ENCODE measurements around the gene SATB2.

Gene SATB2

GRCh38 chr2:199458009-199458805 is 468 bp upstream of the SATB2 start:
- TF ChIP-seq, protein P1, sequence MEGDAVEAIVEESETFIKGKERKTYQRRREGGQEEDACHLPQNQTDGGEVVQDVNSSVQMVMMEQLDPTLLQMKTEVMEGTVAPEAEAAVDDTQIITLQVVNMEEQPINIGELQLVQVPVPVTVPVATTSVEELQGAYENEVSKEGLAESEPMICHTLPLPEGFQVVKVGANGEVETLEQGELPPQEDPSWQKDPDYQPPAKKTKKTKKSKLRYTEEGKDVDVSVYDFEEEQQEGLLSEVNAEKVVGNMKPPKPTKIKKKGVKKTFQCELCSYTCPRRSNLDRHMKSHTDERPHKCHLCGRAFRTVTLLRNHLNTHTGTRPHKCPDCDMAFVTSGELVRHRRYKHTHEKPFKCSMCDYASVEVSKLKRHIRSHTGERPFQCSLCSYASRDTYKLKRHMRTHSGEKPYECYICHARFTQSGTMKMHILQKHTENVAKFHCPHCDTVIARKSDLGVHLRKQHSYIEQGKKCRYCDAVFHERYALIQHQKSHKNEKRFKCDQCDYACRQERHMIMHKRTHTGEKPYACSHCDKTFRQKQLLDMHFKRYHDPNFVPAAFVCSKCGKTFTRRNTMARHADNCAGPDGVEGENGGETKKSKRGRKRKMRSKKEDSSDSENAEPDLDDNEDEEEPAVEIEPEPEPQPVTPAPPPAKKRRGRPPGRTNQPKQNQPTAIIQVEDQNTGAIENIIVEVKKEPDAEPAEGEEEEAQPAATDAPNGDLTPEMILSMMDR (conservative IDR thresholded peaks at IDR 0.05; ENCODE audit: control insufficient read depth, insufficient read depth, low read depth, low read length): no peak
- peak overlapping the region; percentile 79 for H3K4me3 ChIP-seq (ENCODE audit: control insufficient read depth, low read depth, low read length)
- peak; percentile 40 for DNase-seq (ENCODE audit: low read depth)

DNA sequence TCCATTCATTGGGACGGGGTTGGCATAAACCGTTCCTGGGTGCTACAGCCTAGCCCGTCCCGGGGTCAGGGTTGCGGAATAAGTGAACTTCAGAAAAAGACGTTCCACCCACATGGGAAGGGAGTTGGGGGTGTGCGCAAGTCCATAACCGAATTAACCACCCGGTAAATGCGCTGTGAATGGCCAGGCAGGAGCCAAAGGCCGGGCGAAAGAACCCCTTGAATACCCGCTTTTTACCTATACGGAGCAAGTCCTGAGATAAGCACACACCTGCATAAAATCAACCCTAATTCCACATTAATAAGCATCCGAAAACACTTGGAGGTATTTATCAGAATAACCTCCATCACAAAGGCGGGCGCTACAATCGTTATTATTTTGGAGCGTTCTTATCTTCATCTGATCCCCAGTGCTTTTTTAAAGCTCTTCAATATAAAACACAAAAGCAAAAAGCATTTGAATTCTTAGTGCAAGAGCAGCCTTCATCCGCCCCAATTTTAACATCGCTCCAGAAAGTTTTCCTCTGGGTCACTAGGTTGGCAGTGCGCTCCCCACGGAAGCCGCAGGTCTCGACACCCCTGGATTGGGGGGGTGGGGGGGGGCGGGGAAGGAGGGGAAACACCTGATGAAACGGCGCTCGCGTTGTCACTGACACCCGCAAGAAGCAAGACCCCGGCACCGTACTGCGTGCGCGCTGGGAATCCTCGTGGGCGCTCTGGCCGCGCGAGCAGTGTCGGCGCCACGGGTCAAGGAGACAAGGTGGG is 1.2 kb downstream of the SATB2 start:
- no peak for DNase-seq (ENCODE audit: low read depth)
- H3K4me3 ChIP-seq (ENCODE audit: control insufficient read depth, low read depth, low read length): peak overlapping the region; percentile 79
- TF ChIP-seq, protein P1 (conservative IDR thresholded peaks at IDR 0.05; ENCODE audit: control insufficient read depth, insufficient read depth, low read depth, low read length): no peak

GRCh38 chr2:199455545-199456382 is 2.0 kb downstream of the SATB2 start:
- DNase-seq (ENCODE audit: low read depth): peak; percentile 24
- TF ChIP-seq, protein P1 (conservative IDR thresholded peaks at IDR 0.05; ENCODE audit: control insufficient read depth, insufficient read depth, low read depth, low read length): no peak
- H3K4me3 ChIP-seq (ENCODE audit: control insufficient read depth, low read depth, low read length): peak overlapping the region; percentile 79

DNA sequence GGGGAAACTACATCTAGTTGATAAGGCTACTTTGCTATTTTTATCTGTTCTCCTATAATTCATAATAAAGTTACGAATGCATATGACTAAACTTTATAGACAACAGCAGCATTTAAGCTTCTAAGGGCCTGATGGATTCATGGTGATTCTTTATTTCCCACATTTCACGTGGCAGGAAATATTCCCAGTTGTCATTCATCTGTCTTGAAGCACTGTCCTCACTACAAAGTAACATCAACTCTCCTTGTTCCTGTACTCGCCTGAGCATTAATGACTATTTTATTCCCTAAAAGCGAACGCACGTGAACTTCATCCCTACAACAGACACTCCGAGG is 2.6 kb downstream of the SATB2 start:
- DNase-seq (ENCODE audit: low read depth): no peak
- TF ChIP-seq, protein P1 (conservative IDR thresholded peaks at IDR 0.05; ENCODE audit: control insufficient read depth, insufficient read depth, low read depth, low read length): no peak
- no peak overlapping the region for H3K4me3 ChIP-seq (ENCODE audit: control insufficient read depth, low read depth, low read length)

GRCh38 chr2:199452991-199453379 is 4.8 kb downstream of the SATB2 start:
- no peak overlapping the region for H3K4me3 ChIP-seq (ENCODE audit: control insufficient read depth, low read depth, low read length)
- TF ChIP-seq, protein P1 (conservative IDR thresholded peaks at IDR 0.05; ENCODE audit: control insufficient read depth, insufficient read depth, low read depth, low read length): no peak
- no peak for DNase-seq (ENCODE audit: low read depth)

GRCh38 chr2:199452260-199452990 is 5.3 kb downstream of the SATB2 start:
- TF ChIP-seq, protein P1 (conservative IDR thresholded peaks at IDR 0.05; ENCODE audit: control insufficient read depth, insufficient read depth, low read depth, low read length): no peak
- H3K4me3 ChIP-seq (ENCODE audit: control insufficient read depth, low read depth, low read length): no peak overlapping the region
- DNase-seq (ENCODE audit: low read depth): peak; percentile 40
